GM12878 (cell line): ENCODE measurements around the gene MYOCOS. TPM values are rescaled to one million over a fixed set of nuclear protein-coding genes. Genes with fewer than 3 reads are reported as not detected.

ENCODE experiments used
- ATAC-seq: fragments of 200-7000 bp; cut with Tn5 transposase; 3 replicates; pipeline ENCODE4 v1.9.1; 2020; ENCODE audit warnings: mild to moderate bottlenecking, moderate library complexity
- BruUV-seq: library from RNA; stranded (reverse); fragments of 400-500 nt; replicated peaks from 2 replicates; lab custom pipeline; 2021; lab: Mats Ljungman, UMichigan
- CTCF ChIA-PET: fragments of 300-600 bp; sonication (Branson Sonifier 250); formaldehyde crosslinking; extraction: SDS; loops from one replicate; lab custom pipeline; 2021; ENCODE audit warnings: inconsistent platforms; lab: Yijun Ruan, JAX
- POLR2A ChIA-PET: fragments of 350-600 bp; formaldehyde crosslinking; extraction: SDS; loops from one replicate; lab custom pipeline; 2021; ENCODE audit warnings: inconsistent platforms; lab: Charles Lee
- RAD21 ChIA-PET: fragments of 300-600 bp; sonication (Branson Sonifier 250); formaldehyde crosslinking; loops from one replicate; lab custom pipeline; 2023; ENCODE audit warnings: antibody characterized with exemption; ENCODE audit not compliant: unreplicated experiment; lab: Charles Lee
- SMC1A ChIA-PET: fragments of 300-600 bp; sonication (Branson Sonifier 250); formaldehyde crosslinking; loops from one replicate; lab custom pipeline; 2023; ENCODE audit not compliant: unreplicated experiment, uncharacterized antibody; lab: Charles Lee
- DNase-seq: peaks from one replicate; pipeline ENCODE4 v3.0.0-alpha.2; 2011; ENCODE audit warnings: low read depth, low spot score
- FAIRE-seq: peaks from 3 replicates; lab custom pipeline; 2011; peaks lifted over from hg19 to GRCh38; lab: Jason Lieb, UNC
- H2AFZ ChIP-seq: 2 replicates; pipeline ENCODE4 v1.6.0; 2011; ENCODE audit warnings: low read depth, low read length, control low read depth; ENCODE audit not compliant: control insufficient read depth
- H3K27ac ChIP-seq: 2 replicates; pipeline ENCODE4 v1.5.1; 2011; ENCODE audit warnings: control low read depth; ENCODE audit not compliant: control insufficient read depth, insufficient read depth
- H3K27me3 ChIP-seq, 2 experiments: replicated peaks in 1 of 2; 2 replicates each; pipeline versions ENCODE4 v1.6.0 to v1.6.1; 2011; ENCODE audit warnings: low read length in 1 of 2; ENCODE audit not compliant: control insufficient read depth in 2 of 2, insufficient read depth in 2 of 2
- H3K36me3 ChIP-seq, 2 experiments: 2 replicates each; pipeline ENCODE4 v1.5.1; 2011; ENCODE audit warnings: low read length in 1 of 2; ENCODE audit not compliant: control insufficient read depth in 2 of 2, insufficient read depth in 2 of 2
- H3K4me1 ChIP-seq: 2 replicates; pipeline ENCODE4 v1.6.1; 2011; ENCODE audit warnings: mild to moderate bottlenecking, low read length, moderate library complexity, mixed read lengths; ENCODE audit not compliant: control insufficient read depth, insufficient read depth
- H3K4me2 ChIP-seq: 2 replicates; pipeline ENCODE4 v1.6.0; 2011; ENCODE audit warnings: control low read depth; ENCODE audit not compliant: control insufficient read depth, insufficient read depth
- H3K4me3 ChIP-seq: fragments of 200-600 bp; sonication (generic); 2 replicates; pipeline ENCODE4 v1.5.1; 2016
- H3K79me2 ChIP-seq: 2 replicates; pipeline ENCODE4 v1.6.0; 2011; ENCODE audit warnings: low read length; ENCODE audit not compliant: control insufficient read depth, insufficient read depth
- H3K9ac ChIP-seq: 2 replicates; pipeline ENCODE4 v1.8.0; 2011; ENCODE audit warnings: low read length, control low read depth, mixed read lengths; ENCODE audit not compliant: control insufficient read depth, insufficient read depth
- H3K9me3 ChIP-seq: replicated peaks from 3 replicates; pipeline ENCODE4 v1.5.1; 2011; ENCODE audit warnings: mild to moderate bottlenecking, low read length; ENCODE audit not compliant: control insufficient read depth, insufficient read depth
- H4K20me1 ChIP-seq: 2 replicates; pipeline ENCODE4 v1.6.0; 2011; ENCODE audit not compliant: control insufficient read depth, insufficient read depth
- BHLHE40 ChIP-seq, 2 experiments: fragments of 450-650 bp in 1 of 2; IDR thresholded peaks; 2 replicates each; pipeline ENCODE4 v1.6.1; 2011 to 2017; ENCODE audit warnings: low read depth in 2 of 2, borderline replicate concordance in 1 of 2, improper control_type of control experiment in 1 of 2, low read length in 1 of 2, mild to moderate bottlenecking in 1 of 2
- CBFB ChIP-seq: IDR thresholded peaks from 2 replicates; pipeline ENCODE4 v1.6.1; 2016; ENCODE audit warnings: antibody characterized with exemption, low read depth
- CREM ChIP-seq: IDR thresholded peaks from 2 replicates; pipeline ENCODE4 v1.6.1; 2014; ENCODE audit warnings: antibody characterized with exemption, low read depth
- ESRRA ChIP-seq: IDR thresholded peaks from 2 replicates; pipeline ENCODE4 v1.6.1; 2012; ENCODE audit warnings: mild to moderate bottlenecking, low read length, improper control_type of control experiment
- PBX3 ChIP-seq: IDR thresholded peaks from 2 replicates; pipeline ENCODE4 v1.6.1; 2011; ENCODE audit warnings: mild to moderate bottlenecking, low read depth, low read length, moderate library complexity; ENCODE audit not compliant: insufficient replicate concordance
- PML ChIP-seq: IDR thresholded peaks from 2 replicates; pipeline ENCODE4 v1.6.1; 2012; ENCODE audit warnings: low read length, inconsistent platforms
- REST ChIP-seq: IDR thresholded peaks from 2 replicates; pipeline ENCODE4 v1.6.1; 2012; ENCODE audit warnings: mild to moderate bottlenecking, low read depth, low read length
- SIX5 ChIP-seq: IDR thresholded peaks from 2 replicates; pipeline ENCODE4 v1.6.1; 2011; ENCODE audit warnings: mild to moderate bottlenecking, low read depth, low read length, moderate library complexity; ENCODE audit not compliant: severe bottlenecking
- TARDBP ChIP-seq: IDR thresholded peaks from 2 replicates; pipeline ENCODE4 v1.6.1; 2016; ENCODE audit warnings: borderline replicate concordance
- YY1 ChIP-seq: IDR thresholded peaks from 2 replicates; pipeline ENCODE4 v1.6.1; 2011; ENCODE audit warnings: low read depth, mild to moderate bottlenecking, low read length
- ZNF622 ChIP-seq: fragments of 450-650 bp; IDR thresholded peaks from 2 replicates; pipeline ENCODE4 v1.6.1; 2017; ENCODE audit warnings: mild to moderate bottlenecking, inconsistent platforms
- WGBS: methylation state at CpG from one replicate; pipeline ENCODE4 v1.1.6; 2016; ENCODE audit warnings: low lambda C conversion rate; ENCODE audit not compliant: insufficient replicate concordance, insufficient coverage; ENCODE audit errors: missing lambda C conversion rate; 5-methylcytosine and 5-hydroxymethylcytosine counted together
- in situ Hi-C: fragments of 300-500 bp; cut with MboI; formaldehyde crosslinking; loops from 9 replicates; pipeline ENCODE4 v1.14.3; 2018; ENCODE audit warnings: mixed read lengths
- intact Hi-C: fragments of 100-400 bp; cut with micrococcal nuclease; formaldehyde crosslinking; loops from one replicate; pipeline ENCODE4 v1.14.2; 2022; ENCODE audit not compliant: unreplicated experiment
- polyA plus RNA-seq, 11 experiments: library from polyadenylated mRNA; depleted of rRNA in 4 of 11; unstranded in 6 of 11; stranded (reverse) in 5 of 11; fragments of >200 nt; fragmentation: Nextera tagmentation in 4 of 11; fragmentation: Illumina TruSeq in 1 of 11; extraction: Ambion mirVana in 4 of 11; extraction: Trizol in 1 of 11; gene quantifications; 1 replicate in 1 of 11; 2 replicates in 10 of 11; pipeline versions ENCODE4 v1.2.1 to v1.2.3, GENCODE V29; 2011 to 2016; ENCODE audit warnings: inconsistent platforms in 2 of 11, missing spikeins in 2 of 11, low read depth in 1 of 11
- total RNA-seq, 4 experiments: library from RNA; depleted of rRNA in 3 of 4; stranded (reverse); fragments of >200 nt in 3 of 4; fragmentation: Illumina TruSeq in 1 of 4; extraction: Trizol in 1 of 4; gene quantifications; 2 replicates each; pipeline versions ENCODE4 v1.2.1 to v1.2.3, GENCODE V29; 2013 to 2021
- TF ChIP-seq, protein P1 (sequence below): IDR thresholded peaks from 2 replicates; pipeline ENCODE4 v1.6.1; 2012; ENCODE audit warnings: improper control_type of control experiment, low read depth, low read length; ENCODE audit not compliant: insufficient replicate concordance

MYOCOS gene
- total and polyA plus RNA-seq, 10 of the 15 experiments (the other 5 are each of a cell fraction or from before 2014, with no cell fraction given) = 0.12 to 0.24 (median 0.16) TPM; not detected in 4

GRCh38 chr1:171583591-171584201 is 38.3 kb upstream of the MYOCOS start:
- WGBS = 86% methylated on average over 1 of the region's 1 CpG
- Histone ChIP-seq H3K9me3 (no peaks in the 10 kb centered on the region), H2AFZ (no peak overlapping the region), H3K4me2 (no peak overlapping the region), H3K4me1 (no peaks in the 10 kb centered on the region), H3K79me2 (no peaks in the 10 kb centered on the region), H3K9ac (no peak overlapping the region), H3K27ac (no peak overlapping the region), H4K20me1 (no peaks in the 10 kb centered on the region), H3K27me3 (no peaks in the 10 kb centered on the region), H3K4me3 (no peak overlapping the region), H3K36me3 (peaks cover 14 to 26% of the 10 kb centered on the region in 2 experiments)
- CTCF ChIA-PET = interaction anchor here (0.5 to 2.5 kb wide), 6 partner anchors 9 to 98 kb away, joined by 3 to 20 read pairs (median 4); partner anchors contain the start of gene PRRC2C
- POLR2A ChIA-PET = no interaction called here
- in situ Hi-C loops = no loop called here
- DNase-seq (no peak), FAIRE-seq (no peak), ATAC-seq (no peak)
- SMC1A ChIA-PET = interaction anchor here (0.6 to 1.9 kb wide), 8 partner anchors 9 to 98 kb away, joined by 3 to 7 read pairs (median 4); partner anchors contain the start of gene PRRC2C
- no TSS peak for BruUV-seq
- intact Hi-C loops = loop anchor here (5.0 kb wide), 1 partner anchor 46 kb away; no protein-coding TSS in a partner anchor
- RAD21 ChIA-PET = interaction anchor here (1.4 to 2.4 kb wide), 2 partner anchors 11 to 61 kb away, joined by 3 to 12 read pairs; no protein-coding TSS in a partner anchor
- TF ChIP-seq BHLHE40 (IDR thresholded peaks at IDR 0.05; ENCODE audit: borderline replicate concordance in 1 of 2, low read depth in 2 of 2, low read length in 1 of 2) (no peak), TARDBP (no peak), CREM (no peak), YY1 (no peak), PML (no peak), SIX5 (no peak), ESRRA (no peak), REST (no peak), ZNF622 (no peak), CBFB (no peak), PBX3 (no peak)
- TF ChIP-seq, protein P1, sequence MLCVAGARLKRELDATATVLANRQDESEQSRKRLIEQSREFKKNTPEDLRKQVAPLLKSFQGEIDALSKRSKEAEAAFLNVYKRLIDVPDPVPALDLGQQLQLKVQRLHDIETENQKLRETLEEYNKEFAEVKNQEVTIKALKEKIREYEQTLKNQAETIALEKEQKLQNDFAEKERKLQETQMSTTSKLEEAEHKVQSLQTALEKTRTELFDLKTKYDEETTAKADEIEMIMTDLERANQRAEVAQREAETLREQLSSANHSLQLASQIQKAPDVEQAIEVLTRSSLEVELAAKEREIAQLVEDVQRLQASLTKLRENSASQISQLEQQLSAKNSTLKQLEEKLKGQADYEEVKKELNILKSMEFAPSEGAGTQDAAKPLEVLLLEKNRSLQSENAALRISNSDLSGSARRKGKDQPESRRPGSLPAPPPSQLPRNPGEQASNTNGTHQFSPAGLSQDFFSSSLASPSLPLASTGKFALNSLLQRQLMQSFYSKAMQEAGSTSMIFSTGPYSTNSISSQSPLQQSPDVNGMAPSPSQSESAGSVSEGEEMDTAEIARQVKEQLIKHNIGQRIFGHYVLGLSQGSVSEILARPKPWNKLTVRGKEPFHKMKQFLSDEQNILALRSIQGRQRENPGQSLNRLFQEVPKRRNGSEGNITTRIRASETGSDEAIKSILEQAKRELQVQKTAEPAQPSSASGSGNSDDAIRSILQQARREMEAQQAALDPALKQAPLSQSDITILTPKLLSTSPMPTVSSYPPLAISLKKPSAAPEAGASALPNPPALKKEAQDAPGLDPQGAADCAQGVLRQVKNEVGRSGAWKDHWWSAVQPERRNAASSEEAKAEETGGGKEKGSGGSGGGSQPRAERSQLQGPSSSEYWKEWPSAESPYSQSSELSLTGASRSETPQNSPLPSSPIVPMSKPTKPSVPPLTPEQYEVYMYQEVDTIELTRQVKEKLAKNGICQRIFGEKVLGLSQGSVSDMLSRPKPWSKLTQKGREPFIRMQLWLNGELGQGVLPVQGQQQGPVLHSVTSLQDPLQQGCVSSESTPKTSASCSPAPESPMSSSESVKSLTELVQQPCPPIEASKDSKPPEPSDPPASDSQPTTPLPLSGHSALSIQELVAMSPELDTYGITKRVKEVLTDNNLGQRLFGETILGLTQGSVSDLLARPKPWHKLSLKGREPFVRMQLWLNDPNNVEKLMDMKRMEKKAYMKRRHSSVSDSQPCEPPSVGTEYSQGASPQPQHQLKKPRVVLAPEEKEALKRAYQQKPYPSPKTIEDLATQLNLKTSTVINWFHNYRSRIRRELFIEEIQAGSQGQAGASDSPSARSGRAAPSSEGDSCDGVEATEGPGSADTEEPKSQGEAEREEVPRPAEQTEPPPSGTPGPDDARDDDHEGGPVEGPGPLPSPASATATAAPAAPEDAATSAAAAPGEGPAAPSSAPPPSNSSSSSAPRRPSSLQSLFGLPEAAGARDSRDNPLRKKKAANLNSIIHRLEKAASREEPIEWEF = no peak
